Stromal cell of bone marrow (primary cell): ENCODE measurements around the gene PHF21A.
"Not testable (repeated sequence)": the region's sequence is repeated elsewhere in the genome, so short reads cannot be mapped to it uniquely, and the experiment has no call there.

Source experiments
- DNase-seq: peaks from one replicate; pipeline ENCODE4 v3.0.0-alpha.2; 2012; ENCODE audit warnings: low read depth

The PHF21A gene

DNA sequence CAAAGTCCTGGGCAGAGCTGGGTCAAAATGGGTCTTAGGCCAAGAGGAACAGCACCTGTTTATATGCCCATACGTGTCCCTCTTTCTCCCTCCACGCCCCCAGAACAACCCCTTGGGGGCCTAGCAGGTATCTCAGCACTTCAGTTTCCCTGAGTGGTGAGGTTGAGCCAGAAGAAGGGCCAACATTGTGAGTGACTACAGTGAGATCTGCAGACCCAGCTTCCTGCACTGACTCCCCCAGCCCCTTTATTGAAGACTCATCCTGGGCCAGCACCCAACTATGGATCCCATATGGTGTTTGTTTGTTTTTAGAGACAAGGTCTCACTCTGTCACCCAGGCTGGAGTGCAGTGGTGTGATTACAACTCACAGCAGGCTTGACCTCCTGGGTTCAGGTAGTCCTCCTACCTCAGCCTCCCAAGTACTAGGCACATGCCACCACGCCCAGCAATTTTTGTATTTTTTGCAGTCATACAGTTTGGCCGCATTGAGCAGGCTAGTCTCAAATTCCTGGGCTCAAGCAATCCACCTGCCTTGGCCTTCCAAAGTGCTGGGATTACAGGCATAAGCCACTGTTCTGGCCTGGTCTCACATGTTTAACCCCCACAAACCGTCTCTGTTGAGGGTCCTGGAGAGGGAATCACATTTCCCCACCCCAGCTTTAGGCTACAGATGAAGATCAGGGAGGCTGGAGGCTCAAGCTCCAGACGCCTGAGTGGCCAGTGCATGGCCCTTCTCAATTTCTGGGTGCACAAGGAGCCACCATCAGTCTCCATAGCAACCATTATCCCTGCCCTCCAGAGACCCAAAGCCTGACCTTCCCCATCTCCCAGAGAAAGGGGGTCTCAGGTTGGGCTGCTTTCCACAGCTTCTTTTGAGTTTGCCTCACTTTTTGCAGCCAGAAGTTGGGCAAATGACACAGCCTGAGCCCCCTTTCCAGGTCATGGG, 200.4 kb downstream of the PHF21A start:
- no peak for DNase-seq

DNA sequence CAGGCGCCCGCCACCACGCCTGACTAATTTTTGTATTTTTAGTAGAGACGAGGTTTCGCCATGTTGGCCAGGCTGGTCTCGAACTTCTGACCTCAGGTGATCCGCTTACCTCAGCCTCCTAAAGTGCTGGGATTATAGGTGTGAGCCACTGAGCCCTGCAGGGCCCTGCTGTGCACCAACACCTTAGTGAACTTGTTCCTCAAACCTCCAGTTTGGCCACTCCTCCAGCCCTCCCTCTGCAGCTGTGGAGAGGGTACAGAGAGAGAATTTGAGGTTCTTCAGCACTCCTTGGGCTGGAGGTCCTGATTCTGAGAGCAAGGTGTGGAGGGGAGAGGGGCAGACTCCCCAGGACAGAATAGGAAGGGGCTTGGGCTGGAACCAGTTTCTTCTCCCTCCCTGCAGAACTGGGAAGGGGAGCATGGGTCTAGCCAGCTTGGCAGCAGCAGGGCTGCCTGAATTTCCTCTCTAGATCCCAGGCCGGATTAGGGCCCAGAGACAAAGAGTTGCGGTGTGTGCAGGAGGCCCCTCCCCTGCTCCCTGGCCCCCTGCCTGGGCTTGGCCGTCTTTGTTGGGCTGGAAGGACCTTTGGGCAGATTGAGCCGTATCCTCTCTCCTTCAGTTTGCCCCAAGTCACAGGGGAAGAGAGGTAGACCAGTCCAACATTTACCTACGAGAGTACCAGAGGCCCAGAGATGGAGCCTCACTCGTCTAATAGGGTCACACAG, 201.3 kb downstream of the PHF21A start:
- no peak for DNase-seq

DNA sequence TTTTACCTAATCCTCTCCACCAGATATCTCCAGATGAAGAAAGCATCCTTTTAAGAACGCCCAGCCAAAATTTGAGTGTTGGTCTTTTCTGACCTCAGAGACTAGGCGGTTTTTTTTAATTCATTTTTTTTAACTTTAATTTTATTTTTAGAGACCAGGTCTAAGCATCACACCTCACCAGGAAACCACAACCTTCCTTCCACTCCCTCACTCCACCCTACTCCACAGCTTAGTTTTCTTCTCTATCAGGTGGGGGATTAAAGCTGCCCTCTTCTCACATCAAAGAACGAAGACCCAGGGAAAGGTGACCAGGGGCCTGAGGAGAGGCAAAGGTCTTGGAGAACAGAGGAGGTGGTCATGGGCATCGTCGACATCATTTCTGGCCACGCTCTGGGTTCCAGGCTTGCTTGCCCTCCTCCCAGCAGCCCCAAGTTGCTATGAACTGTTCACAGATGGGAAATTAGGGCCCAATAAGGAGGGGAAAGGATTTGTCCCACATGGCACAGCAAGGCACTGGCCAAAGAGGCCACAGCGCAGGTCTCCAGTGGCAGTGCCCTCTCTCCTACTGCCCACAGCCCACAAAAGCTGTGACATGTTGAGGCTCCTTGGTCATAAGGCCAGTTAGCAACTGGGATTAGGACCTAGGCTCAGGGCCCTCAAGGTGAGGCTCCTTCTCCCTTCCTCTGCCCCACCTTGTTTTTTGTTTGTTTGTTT, 202.1 kb downstream of the PHF21A start:
- no peak for DNase-seq

DNA sequence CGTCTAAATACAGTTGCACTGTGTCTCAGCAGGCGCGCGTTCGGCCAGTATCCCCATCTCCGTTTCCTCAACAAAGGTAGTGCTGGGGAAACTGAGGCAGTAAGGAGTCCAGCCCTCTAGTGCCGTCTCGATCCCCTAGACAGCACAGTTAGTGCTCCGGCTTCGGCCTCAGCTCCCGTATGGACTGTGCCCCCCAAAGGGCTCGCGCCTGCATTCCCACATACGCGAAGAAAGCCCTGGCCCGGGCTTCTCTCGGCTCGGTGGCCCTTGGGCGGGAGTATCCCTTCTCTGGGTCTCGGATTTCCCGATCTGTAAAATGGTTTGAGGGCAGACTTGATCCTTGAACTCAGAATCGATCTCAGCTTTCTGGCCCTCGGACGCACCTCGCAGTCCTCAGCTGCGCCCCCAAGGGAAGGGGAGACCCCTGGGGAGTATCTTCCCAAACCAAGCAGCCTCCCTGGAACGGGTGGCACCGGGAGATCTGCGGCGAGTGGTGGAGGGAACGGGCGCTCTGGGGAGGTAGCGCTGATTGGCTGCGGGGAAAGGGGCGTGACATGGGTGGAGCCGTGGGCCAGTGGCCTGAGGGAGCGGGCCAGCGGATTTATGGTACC, 202.8 kb downstream of the PHF21A start:
- peak; percentile 55 for DNase-seq

DNA sequence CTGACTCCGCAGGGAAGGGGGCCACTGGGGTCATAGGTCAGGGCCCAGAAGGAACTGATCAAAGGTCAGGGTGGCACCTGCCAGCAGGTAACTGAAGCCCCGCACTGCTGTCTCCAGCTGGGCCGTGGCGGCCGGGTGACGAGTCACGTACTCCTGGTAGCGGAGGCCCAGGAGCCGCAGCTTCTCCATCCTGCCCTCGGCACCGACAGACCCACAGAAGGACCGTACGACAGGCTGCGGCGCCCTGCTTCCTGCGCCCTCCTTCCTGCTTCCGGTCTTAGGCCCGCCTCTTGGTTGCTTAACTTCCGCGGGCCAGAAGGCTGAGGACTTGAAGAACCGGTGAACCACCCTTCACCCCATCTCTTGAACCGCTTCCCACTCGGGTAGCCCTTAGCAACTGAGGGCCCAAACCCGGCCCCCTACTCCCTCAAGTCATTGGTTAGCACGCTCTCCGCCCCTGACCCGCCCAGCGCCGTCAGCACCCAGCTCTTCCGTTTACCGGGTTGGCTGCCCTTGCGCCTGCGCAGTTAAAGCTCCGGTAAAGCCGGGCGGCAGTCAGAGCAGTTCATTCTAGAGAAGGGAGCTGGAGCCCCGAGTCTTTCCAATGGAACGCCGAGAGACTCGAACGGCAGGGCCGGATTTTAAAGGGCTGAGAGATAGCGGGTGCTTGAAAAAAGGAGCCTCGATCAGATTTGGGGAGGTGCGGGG, 203.5 kb downstream of the PHF21A start, which contains the start of gene PEX16:
Gene PEX16 (minus strand): TSS at position 255 of the 708 bp plus-strand sequence. CDS start 66 bp downstream, at position 189.
- peak; percentile 100 for DNase-seq

DNA sequence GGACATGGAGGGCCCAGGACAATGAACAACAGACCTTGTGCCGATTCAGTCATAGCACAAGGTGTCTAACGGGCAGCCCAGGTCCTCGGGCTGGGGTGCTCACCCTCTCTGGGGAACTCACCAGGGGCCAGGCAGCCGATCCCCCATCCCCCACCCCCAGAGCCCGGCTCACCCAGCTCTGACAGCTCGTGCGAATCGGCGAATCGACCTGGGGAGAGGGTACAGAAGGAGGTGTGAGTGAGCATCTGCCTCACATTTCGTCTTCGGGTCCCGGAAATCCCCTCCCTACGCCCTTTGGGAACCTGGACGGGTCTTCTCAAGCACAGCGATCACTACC, 204.0 kb downstream of the PHF21A start:
- no peak for DNase-seq

DNA sequence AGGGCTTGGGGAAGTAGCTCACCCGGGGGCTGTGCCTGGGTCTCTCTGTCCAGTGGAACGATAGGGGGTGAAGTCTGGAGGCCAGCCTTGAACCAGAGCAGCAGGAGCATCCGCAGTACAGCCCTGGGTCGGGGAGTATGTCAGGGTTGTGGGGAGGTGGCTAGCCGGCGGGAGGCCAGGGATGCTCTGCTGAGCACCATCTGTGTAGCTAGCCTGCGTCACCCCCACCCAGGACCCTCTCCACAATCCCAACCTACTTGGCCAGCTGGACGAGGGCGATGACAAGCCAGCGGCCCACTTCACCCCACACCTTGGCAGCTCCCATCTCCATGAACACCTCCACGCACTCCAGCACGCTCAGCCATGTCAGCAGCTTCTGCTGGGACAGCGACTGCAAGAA, 205.8 kb downstream of the PHF21A start:
- DNase-seq: no peak

DNA sequence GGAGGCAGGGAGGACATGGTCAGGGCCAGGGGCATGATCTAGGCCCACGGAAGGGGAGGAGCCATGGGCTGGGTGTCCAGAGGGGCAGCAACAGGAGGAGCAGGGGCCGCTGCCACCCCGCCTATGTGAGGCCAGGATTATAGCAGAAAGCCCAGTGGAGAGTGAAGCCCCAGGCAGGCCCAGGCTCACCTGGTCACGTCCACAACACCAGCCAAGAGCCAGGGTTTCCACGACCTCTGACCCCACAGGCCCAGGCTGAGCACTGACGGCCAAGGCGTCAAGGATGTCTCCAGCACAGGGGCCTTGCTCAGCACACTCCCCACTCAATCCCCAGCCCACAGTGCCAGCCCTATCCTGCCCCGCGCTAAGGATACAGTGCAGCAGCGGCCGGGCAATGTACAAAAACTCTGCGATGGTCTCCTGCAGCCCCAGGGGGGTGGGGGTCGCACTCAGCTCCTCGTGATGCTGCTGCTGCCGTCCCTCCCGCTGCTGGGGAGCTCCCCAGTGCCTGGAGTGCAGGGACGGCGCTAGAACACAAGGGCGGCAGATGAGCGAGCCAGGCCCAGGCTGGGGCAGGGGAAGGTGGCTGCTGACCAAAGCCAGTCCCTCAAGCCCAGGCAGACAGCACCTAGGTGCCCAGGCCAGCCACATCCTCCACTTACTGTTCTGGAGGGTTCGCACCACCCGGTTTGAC, 207.2 kb downstream of the PHF21A start:
- DNase-seq: no peak

DNA sequence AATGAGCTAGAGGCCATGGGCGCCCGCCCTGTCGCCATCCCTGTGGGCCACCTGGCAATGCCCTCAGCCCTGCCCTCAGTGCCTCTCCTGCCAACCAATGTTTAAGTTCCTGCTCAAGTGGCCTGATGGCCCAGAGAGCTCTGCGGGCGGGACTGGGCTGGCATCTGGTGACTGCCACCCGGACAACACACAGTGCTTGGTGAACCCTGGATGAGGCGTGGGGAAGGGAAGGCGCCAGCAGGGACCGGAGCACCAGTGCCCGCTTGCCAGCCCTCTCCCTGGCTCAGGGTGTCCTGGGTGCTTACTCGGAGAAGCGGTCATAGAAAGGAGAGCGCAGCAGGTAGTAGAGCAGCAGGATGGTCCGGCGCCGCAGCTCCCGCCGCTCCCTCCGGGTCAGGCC, 207.7 kb downstream of the PHF21A start:
- no peak for DNase-seq

DNA sequence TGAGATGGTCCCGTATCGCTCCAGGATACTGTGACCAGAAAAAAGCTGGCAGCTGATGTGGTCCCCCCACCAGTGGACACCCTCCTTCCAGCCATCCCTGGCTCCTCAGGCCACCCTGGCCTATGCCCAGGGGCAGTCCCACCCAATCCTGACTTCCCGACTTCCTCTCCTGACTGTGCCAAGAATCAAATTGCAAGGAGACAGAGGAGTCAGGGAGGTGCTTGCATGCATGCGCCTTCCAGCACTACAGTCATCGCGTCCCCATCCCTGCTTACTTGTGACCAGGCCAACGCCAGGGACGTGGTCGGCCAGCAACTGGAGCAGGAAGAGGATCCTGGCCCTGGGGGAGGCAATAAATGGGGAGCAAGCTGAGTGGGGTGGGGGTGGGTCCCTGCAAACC, 210.6 kb downstream of the PHF21A start:
- no peak for DNase-seq

DNA sequence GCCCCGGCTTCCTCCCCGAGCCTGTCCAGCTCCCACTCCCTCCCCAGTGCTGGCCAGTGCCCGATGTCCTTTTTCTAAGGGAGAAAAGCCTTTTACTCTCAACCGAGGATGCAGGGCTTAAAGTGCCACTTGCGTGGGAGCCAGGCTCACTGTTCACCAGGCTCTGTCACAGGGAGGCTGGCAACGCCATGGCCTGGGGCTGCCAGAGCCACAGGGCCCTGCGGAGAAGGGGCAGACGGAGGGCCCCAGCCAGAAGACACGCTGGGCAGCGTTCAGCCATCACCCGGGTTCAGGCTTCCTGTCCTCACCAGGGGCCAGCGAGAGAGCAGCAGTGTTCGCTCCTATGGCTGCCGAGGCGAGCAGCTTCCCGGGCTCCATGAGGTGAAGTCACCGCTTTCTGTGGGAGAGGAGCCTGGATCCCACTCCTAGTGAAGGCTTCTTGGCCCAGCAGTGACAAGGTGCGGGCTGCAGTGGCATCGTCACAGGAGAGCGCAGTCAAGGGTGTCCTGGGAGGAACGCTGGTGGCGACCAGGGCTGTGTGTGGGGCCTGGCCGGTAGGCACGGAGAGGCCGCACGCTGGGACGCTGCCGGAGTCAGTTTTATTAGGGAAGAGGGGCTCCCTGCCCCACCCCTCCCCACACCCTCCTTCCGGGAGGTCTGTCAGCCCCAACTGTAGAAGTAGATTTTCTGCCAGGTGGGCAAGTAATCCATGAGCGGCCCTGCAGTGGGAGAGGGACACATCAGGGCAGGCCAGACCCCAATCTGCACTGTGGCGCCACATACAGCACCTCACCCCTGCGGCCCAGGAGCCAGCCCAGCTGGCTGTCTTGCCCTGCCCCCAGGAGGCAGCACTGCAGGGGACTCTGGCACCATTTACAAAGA, 211.4 kb downstream of the PHF21A start:
- DNase-seq: no peak

DNA sequence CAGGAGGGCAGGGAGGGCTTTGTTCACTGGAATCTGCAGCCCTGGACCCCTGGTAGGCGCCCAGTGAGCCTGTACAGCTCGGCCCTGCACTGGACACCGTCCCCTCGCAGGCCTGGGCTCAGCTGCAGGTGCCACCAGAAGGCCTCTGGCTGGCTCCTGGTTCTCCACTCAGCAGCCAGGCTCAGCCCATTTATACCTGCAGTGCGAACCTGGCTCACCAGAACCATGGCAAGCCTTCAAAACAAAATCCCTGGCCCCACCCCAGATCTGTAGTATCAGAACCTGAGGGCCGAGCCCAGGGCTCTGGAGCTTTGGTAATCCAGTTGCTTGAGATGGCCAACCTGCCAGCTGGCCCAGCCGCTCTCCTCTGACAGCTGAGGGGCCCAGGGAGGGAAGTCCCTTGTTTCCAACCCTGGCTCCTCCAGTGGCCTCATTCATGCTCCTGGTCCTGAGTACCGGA, 213.3 kb downstream of the PHF21A start:
- no peak for DNase-seq

DNA sequence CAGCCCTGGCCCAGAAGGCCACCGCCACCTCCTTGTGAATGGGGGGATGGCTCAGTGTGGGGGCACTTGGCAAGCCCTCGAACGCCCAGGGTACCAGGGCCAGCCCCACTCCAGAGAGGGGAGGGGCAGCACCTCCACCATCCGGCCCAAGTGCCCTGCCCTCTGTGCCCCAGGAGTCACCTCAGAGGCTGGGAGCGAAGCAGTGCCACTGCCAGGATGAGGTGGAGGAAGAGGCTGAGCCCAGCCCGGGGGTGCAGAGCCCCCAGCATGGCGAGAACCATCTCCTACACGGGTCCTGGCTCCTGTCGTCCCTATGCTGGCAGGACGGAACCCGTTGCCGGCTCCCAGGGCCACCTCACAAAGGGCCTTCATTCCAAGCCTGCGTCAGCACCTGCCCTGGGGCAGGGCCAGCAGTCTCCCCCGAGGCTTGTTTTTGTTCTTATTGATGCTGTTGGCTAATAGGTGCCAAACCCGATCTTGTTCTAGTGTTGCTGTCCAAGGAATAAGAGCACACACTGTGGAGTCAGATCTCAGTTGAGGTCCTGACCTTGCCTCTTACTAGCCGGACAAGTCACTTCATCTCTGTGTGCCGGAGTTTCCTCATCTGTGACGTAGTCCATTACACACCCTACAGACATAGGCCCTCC, 214.2 kb downstream of the PHF21A start, which contains the start of gene FREY1:
Gene FREY1 (minus strand): TSS at position 307 of the 647 bp plus-strand sequence. CDS start 26 bp downstream, at position 281.
- DNase-seq: no peak

DNA sequence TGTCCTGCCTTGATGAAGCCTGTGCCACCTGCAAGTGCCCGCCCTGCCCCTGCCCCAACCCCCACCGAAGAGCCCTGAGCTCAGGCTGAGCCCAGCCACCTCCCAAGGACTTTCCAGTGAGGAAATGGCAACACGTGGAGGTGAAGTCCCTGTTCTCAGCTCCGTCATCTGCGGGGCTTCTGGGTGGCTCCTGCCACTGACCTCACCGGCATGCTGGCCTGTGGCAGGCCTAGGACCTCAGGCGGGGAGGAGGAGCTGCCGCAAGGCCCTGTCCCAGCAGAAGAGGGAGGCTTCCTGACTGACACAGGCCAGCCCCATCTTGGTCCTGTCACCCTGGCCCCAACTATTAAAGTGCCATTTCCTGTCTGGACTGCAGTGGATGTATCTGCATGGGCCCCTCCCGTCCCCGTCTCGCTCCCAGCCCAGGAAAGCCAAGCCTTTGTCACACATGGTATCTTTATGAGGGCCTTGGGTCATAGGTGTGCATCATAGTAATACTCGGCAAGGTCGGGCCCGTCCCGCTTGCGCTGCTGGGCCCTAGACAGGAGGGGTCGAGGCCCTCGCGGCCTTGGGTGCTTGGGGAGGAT, 215.1 kb downstream of the PHF21A start:
- DNase-seq: no peak

DNA sequence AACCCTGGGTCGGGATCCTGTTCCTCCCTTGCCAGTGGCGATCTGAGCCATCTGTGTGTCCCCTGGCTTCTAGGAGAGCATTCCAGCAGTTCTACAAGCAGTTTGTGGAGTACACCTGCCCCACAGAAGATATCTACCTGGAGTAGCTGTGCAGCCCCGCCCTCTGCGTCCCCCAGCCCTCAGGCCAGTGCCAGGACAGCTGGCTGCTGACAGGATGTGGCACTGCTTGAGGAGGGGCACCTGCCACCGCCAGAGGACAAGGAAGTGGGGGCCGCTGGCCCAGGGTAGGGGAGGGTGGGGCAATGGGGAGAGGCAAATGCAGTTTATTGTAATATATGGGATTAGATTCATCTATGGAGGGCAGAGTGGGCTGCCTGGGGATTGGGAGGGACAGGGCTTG, 215.7 kb downstream of the PHF21A start:
- not testable (repeated sequence) for DNase-seq

DNA sequence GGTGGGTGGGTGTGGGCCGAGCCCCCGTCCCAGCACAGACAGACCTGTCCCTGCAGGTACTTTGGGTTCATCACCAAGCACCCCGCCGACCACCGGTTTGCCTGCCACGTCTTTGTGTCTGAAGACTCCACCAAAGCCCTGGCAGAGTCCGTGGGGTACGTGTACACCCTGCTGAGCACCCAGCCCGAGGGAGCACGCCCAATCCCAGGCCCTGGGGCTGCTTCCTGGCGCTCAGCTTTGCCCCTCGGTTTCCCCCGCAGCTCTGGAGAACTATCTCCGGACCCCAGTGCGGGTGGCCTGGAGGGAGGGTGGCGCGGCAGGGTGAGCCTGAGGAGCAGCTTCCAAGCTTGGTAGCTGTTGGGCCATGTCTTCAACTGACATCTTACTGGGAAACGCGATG, 216.2 kb downstream of the PHF21A start:
- DNase-seq: no peak

DNA sequence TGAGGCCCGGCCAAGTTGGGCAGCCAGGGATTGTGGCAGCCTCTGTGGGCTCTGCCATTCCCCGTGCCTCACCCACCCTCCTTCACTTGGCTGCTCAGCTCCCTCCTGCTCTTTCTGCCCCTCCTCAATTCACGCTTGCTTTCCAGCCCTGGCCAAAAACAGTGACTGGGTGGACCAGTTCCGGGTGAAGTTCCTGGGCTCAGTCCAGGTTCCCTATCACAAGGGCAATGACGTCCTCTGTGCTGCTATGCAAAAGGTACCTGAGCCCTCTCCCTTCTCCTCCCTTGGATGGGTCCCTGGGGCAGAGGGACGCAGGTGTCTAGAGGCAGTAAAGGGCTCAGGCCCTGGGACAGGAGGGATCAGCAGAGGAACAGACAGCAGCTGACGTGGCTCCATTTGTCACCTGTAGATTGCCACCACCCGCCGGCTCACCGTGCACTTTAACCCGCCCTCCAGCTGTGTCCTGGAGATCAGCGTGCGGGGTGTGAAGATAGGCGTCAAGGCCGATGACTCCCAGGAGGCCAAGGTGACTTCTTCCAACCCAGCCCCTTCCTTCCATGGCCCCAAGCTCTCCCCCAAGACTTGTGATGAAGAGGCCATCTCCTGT, 216.8 kb downstream of the PHF21A start:
- DNase-seq: no peak
